Effector CD4-positive, alpha-beta T cell (primary cell): ENCODE measurements around the gene BMPER.

Source experiments
- DNase-seq: peaks from one replicate; pipeline ENCODE4 v3.0.0-alpha.2; 2020

Gene BMPER

DNA sequence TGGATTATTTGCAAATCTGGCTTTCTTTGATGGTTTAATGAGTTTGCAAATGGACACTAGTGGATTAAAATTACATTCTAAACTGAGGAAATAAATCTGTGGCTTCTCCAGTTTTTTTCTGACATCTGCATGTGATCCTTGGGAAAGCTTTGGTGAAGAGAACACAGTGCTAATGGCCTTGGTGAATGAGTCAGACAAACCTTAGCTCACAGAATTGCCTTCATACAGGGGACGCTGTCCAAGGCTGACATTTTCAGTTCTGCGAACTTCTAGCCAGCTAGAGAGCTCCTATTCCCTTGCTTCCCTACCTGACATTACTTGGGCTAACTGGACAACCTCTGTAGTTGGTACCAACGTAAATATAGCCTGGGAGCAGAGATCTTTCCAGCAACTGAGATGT is 21.2 kb downstream of the BMPER start:
- no peak for DNase-seq

GRCh38 chr7:33928986-33929385 is 23.6 kb downstream of the BMPER start:
- no peak for DNase-seq

DNA sequence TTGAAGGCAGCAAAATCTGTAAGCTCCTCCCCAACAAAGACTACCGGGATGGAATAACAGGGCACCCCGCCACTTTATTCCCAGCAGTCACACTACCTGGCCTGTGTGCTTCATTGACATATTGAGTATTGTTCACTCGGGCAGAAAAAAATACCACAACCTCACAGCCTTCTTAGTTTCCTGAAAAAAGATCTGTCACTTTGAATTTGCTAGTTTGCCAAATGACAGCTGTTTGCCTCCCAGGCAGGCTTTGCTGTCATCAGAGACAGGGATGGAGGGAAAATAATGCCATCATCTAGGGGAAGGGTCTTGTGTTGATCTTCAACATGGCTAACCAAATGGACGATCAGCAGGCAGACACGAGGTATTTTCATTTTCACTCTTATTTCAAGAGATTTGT is 26.9 kb downstream of the BMPER start:
- no peak for DNase-seq

DNA sequence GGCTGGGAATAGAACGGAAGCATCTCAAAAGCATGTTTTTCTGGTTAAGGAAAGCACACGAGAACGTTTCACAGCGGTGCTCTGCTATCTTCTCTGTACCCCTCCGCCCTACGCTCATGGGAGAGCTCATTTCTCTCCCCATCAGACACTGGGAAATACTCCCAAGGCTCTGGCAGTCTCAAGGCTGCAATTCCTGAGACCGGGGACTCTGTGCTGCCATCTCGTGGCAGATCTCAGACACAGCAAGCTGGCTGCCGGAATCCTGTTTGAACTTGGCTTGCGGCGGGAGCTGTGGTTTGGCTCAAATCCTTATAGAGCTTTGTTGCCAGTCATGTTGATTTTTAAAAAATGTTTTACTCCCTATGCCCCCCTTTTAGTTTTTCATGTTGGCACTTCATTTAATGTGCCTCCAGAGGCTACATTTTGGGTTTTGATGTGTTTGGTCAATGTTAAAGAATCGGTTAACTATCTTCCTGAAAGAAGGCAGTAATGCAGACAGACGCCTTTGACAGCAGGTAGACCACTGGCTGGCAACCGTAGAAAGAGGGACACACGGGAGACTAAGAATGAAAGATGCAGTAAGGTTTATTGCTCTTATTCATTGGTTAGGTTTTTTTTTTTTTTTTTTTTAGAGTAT is 27.6 kb downstream of the BMPER start:
- DNase-seq: peak; percentile 37

- DNase-seq: no peak
Observed at GRCh38 chr7:33933611-33934281, 28.4 kb downstream of the BMPER start.

DNA sequence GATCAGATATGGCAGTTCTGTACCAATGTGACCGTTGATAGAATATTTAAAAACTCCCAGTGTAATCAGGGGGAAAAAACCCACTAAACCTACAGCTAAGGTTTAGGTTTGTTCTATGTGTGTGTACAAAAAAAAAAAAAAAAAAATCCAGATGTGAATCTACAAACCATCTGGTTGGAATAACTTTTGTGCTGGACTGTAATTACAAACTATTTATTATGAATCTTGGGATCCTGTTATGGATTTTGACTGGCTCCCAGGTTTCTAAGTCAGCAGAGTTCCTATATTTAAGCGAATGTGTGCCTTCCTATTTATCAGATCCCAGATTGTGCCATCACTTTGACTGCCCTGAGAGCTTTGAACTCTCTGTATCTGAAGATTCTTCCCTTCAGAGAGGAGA is 29.1 kb downstream of the BMPER start:
- DNase-seq: no peak

GRCh38 chr7:33936503-33936902 is 31.2 kb downstream of the BMPER start:
- DNase-seq: no peak

DNA sequence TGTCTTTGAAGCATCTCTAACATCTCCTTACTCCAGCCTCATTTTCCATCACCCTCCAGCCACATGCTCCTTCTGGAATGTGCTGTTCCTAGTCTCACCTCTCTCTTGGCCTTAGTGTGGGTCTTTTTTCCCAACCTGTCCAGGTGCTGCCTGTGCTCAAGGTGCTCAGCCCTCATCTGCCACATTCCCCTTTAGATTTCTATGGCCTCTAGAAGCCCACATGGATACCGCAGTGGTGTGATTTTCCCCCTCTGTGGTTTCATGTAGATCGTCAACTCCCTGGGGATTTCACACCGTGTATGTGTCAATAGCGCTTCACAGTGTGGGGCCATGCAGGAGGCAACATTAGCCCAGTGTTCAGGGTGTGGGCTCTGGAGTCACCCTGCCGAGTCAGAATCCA is 32.5 kb downstream of the BMPER start:
- no peak for DNase-seq

DNA sequence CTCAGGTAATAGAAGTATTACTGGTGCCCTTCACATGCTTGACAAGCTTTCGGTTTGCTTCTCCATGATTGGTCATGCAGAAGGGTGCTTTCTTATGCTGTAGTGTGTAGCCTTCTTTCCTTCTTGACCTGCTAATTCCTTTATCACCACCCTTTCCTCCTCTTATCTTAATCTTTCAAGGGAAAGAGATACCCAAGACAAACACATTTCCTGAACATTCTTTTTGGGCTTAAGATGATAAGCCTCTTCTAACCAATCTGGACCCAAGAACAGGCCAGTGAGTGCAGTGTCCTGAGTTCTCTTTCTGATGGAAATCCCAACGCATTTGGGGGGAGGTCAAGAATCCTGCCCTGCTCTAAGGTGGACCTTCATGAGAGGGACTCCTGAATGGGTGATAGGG is 33.8 kb downstream of the BMPER start:
- DNase-seq: no peak

GRCh38 chr7:33940503-33940902 is 35.2 kb downstream of the BMPER start:
- no peak for DNase-seq

GRCh38 chr7:33941418-33941817 is 36.1 kb downstream of the BMPER start:
- no peak for DNase-seq

GRCh38 chr7:33946094-33946699 is 40.9 kb downstream of the BMPER start:
- DNase-seq: no peak

DNA sequence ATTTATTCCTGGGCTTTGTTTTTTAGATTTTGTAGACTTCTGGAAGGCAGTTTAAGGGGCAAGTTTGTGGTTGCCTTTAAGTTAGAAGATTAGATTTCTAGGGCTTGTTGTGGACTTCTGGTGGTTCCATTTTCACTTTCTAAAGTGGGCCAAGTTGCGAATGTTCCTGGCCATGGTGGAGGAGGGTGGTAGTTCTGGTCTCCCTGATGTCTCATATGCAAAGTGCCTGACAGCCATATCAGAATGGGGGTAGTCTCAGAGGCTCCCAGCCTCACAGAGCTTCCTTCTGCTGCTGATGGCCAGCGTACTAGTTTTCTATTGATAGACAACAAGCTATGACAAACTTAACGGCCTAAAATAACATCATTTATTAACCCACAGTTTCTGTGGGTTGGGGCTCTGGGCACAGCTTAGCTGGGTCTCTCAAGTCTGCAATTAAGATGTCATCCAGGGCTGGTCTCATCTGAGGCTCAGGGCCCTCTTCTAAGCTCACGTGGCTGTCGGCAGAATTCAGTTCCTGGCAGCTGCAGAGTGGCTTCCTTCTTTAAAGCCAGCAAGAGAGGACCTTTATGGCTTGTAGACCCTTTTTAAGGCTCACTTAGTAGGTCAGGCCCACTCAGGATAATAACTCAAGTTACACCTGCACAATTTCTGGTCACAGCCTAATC is 44.8 kb downstream of the BMPER start:
- DNase-seq: no peak

GRCh38 chr7:33952824-33953223 is 47.5 kb downstream of the BMPER start:
- DNase-seq: no peak

DNA sequence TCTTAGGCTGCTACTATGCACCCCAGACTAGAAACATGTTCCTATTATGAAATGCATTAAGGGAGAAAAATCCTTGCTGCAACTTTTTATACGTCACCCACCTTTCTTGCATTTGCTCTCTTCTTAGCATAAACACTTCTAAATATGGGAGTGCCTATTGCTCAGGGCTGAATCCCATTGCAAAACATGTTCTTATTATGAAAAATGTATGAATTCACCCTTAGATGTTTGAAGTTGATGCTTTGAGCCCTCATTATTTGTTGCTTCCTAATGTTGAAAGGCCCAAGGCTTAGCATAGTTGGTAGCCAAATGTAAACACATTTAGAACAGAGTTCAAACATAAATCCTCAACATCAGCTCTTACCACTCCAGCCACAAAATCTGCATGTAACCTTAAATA is 52.8 kb downstream of the BMPER start:
- no peak for DNase-seq

GRCh38 chr7:33959676-33960075 is 54.3 kb downstream of the BMPER start:
- DNase-seq: no peak

GRCh38 chr7:33961948-33962347 is 56.6 kb downstream of the BMPER start:
- DNase-seq: no peak

- DNase-seq: no peak
Observed at GRCh38 chr7:33964417-33965182, 59.3 kb downstream of the BMPER start.

GRCh38 chr7:33965183-33965744 is 59.9 kb downstream of the BMPER start:
- no peak for DNase-seq

DNA sequence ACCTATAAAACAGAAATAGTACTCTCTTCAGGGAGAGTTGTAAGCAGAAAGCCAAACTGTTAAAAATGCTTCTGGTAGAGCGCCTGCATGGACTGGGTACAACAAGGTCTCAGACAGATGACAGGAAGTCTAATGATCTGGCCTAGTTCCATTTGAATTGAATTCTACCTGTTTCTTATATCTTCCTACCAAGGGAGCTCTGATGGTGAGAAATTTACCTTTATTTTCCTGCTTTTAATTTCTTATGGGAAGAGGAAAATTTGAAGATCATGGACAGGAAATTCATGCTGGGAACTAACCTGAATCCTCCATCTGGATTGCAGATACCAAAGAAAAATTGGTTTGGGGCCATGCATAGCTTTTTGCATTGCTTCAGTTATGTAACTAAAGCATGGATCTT is 63.3 kb downstream of the BMPER start:
- DNase-seq: no peak

DNA sequence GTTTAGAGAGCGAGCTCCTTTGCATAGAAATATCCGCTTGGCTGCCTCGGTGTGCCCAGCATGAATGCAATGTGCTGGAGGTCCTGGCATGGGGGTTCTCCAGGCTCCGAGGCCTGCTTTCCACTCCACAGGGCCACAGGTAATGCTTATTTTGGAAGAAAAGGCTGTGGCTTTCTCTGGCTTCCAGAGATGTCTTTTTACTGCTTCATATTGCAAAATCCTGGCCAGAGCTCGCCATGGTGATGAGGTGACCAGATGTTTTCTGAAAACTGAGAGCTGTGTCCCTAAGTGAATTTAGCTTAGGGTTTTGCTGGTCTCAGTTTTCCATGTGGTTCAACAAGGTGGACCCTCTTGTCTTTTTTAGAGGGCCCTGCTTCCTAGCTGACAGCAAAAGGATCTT is 65.2 kb downstream of the BMPER start:
- no peak for DNase-seq

DNA sequence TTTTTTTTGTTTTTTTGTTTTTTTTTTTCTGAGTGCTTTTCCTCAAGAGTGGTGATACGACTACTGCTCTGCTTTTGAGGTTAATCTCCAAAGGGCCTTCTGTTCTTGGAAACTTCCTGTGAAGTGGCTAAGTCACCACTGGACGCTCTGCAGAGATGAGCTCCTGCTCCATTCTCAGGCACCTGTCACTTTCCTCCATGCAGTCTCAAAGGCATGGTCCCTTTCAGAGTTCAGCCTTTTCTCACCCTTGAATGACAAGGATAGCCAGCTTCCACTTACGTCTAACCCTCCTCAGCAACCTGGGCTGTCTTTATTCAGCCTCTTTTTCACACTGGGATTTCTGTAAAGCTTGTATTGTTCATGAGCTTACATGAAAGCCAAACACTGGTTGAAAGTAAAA is 65.8 kb downstream of the BMPER start:
- DNase-seq: no peak
